Body of pancreas (tissue), 4 donors: ENCODE measurements around the gene TXLNA.
"Not testable (repeated sequence)": the region's sequence is repeated elsewhere in the genome, so short reads cannot be mapped to it uniquely, and the experiment has no call there.

Experiments used
- CTCF ChIP-seq, 7 experiments: fragments of 450-650 bp in 4 of 7; fragments of 200-600 bp in 3 of 7; sonication (generic) in 3 of 7; IDR thresholded peaks; one replicate each; pipeline ENCODE4 v1.5.1; 2016 to 2019; ENCODE audit warnings: antibody characterized with exemption in 7 of 7
- POLR2A ChIP-seq, 3 donors: fragments of 450-650 bp; IDR thresholded peaks; one replicate each; pipeline ENCODE4 v1.6.1; 2016; ENCODE audit warnings: antibody characterized with exemption in 3 of 3, mild to moderate bottlenecking in 2 of 3

GRCh38 chr1:32165633-32166032, 13.8 kb upstream of the TXLNA start:
- not testable (repeated sequence) for TF ChIP-seq POLR2A, CTCF (IDR thresholded peaks at IDR 0.05)
